H1 (cell line): ENCODE measurements around the gene PLPPR3. TPM values are rescaled to one million over a fixed set of nuclear protein-coding genes. Genes with fewer than 3 reads are reported as not detected.
A peak's percentile ranks its signal among the peaks of the same experiment; 100 is the strongest.
"Not testable (repeated sequence)": the region's sequence is repeated elsewhere in the genome, so short reads cannot be mapped to it uniquely, and the experiment has no call there.

ENCODE experiments used
- CTCF ChIA-PET: fragments of 300-600 bp; sonication (Branson Sonifier 250); formaldehyde crosslinking; loops from one replicate; lab custom pipeline; 2021; ENCODE audit not compliant: partially characterized antibody; lab: Charles Lee
- POLR2A ChIA-PET: fragments of 300-600 bp; sonication (Branson Sonifier 250); formaldehyde crosslinking; loops from one replicate; lab custom pipeline; 2021; ENCODE audit warnings: inconsistent platforms; ENCODE audit not compliant: partially characterized antibody; lab: Charles Lee
- DNase-seq, 2 experiments: peaks; one replicate each; pipeline versions ENCODE4 v3.0.0 to v3.0.0-alpha.2; 2010 to 2022; ENCODE audit warnings: low spot score in 2 of 2, low read depth in 1 of 2, mixed read lengths in 1 of 2
- FAIRE-seq: peaks from 2 replicates; lab custom pipeline; 2011; peaks lifted over from hg19 to GRCh38; lab: Jason Lieb, UNC
- H2AFZ ChIP-seq: 2 replicates; pipeline ENCODE4 v1.8.1; 2012; ENCODE audit warnings: low read length, inconsistent platforms
- H2AK5ac ChIP-seq: 2 replicates; pipeline ENCODE4 v1.6.1; 2013; ENCODE audit warnings: low read depth, low read length
- H2BK120ac ChIP-seq: replicated peaks from 2 replicates; pipeline ENCODE3; 2013; ENCODE audit warnings: low read depth, low read length, inconsistent platforms
- H2BK12ac ChIP-seq: 2 replicates; pipeline ENCODE4 v1.6.1; 2013; ENCODE audit warnings: low read depth, low read length
- H2BK15ac ChIP-seq: 2 replicates; pipeline ENCODE4 v1.6.1; 2013; ENCODE audit warnings: low read length
- H2BK20ac ChIP-seq: 2 replicates; pipeline ENCODE4 v1.6.1; 2013; ENCODE audit warnings: low read length
- H2BK5ac ChIP-seq: 2 replicates; pipeline ENCODE4 v1.6.1; 2013; ENCODE audit warnings: low read depth, low read length
- H3K14ac ChIP-seq: 2 replicates; pipeline ENCODE4 v1.6.1; 2013; ENCODE audit warnings: inconsistent platforms; ENCODE audit not compliant: insufficient read length
- H3K18ac ChIP-seq: 2 replicates; pipeline ENCODE4 v1.6.1; 2013; ENCODE audit warnings: low read length; ENCODE audit errors: extremely low read depth
- H3K23ac ChIP-seq: 2 replicates; pipeline ENCODE4 v1.6.1; 2013; ENCODE audit warnings: inconsistent platforms; ENCODE audit not compliant: insufficient read length
- H3K23me2 ChIP-seq: 2 replicates; pipeline ENCODE4 v1.6.1; 2013; ENCODE audit warnings: low read depth, low read length
- H3K27ac ChIP-seq: 2 replicates; pipeline ENCODE4 v1.6.1; 2011; ENCODE audit warnings: low read depth, low read length, inconsistent platforms
- H3K27me3 ChIP-seq, 4 experiments: replicated peaks in 1 of 4; 1 replicate in 1 of 4; 2 replicates in 3 of 4; pipeline versions ENCODE4 v1.6.1 to v1.8.1; 2011 to 2013; ENCODE audit warnings: low read length in 3 of 4, mild to moderate bottlenecking in 3 of 4, inconsistent platforms in 2 of 4, mixed read lengths in 2 of 4, moderate library complexity in 1 of 4; ENCODE audit not compliant: control insufficient read depth in 3 of 4, insufficient read depth in 3 of 4; ENCODE audit errors: extremely low read depth in 1 of 4
- H3K36me3 ChIP-seq, 4 experiments: 2 replicates each; pipeline versions ENCODE4 v1.6.1 to v1.8.1; 2011 to 2013; ENCODE audit warnings: mild to moderate bottlenecking in 4 of 4, low read length in 3 of 4, moderate library complexity in 2 of 4, control low read depth in 1 of 4, inconsistent platforms in 1 of 4; ENCODE audit not compliant: insufficient read depth in 4 of 4, control insufficient read depth in 2 of 4
- H3K4ac ChIP-seq: replicated peaks from 2 replicates; pipeline ENCODE3; 2013; ENCODE audit warnings: low read length, low read depth, mixed read lengths, inconsistent platforms; ENCODE audit not compliant: insufficient read length
- H3K4me1 ChIP-seq, 4 experiments: replicated peaks in 1 of 4; 1 replicate in 1 of 4; 2 replicates in 3 of 4; pipeline versions ENCODE4 v1.6.1 to v1.8.1; 2011 to 2013; ENCODE audit warnings: low read length in 3 of 4, inconsistent platforms in 2 of 4, mixed read lengths in 1 of 4; ENCODE audit not compliant: insufficient read depth in 4 of 4, control insufficient read depth in 3 of 4
- H3K4me2 ChIP-seq, 2 experiments: 2 replicates each; pipeline versions ENCODE4 v1.6.1 to v1.8.1; 2011 to 2013; ENCODE audit warnings: low read depth in 2 of 2, low read length in 2 of 2, control low read depth in 1 of 2, inconsistent platforms in 1 of 2, mild to moderate bottlenecking in 1 of 2; ENCODE audit not compliant: insufficient read depth in 1 of 2
- H3K4me3 ChIP-seq, 4 experiments: fragments of 200-600, 300-600 bp in 1 of 4; sonication (generic), shearing (Covaris generic), sonication (Bioruptor Twin) in 1 of 4; 2 replicates each; pipeline versions ENCODE4 v1.5.1 to v1.8.1; 2011 to 2016; ENCODE audit warnings: low read length in 4 of 4, low read depth in 3 of 4, control low read depth in 2 of 4, inconsistent platforms in 2 of 4, mild to moderate bottlenecking in 2 of 4, mixed read lengths in 1 of 4, moderate library complexity in 1 of 4; ENCODE audit not compliant: insufficient read depth in 2 of 4; ENCODE audit errors: extremely low read depth in 1 of 4
- H3K56ac ChIP-seq: replicated peaks from 2 replicates; pipeline ENCODE3; 2013; ENCODE audit warnings: low read depth, mild to moderate bottlenecking, mixed read lengths, low read length, inconsistent platforms; ENCODE audit not compliant: insufficient read length
- H3K79me1 ChIP-seq: 2 replicates; pipeline ENCODE4 v1.6.1; 2013; ENCODE audit warnings: low read depth, low read length, control low read depth
- H3K79me2 ChIP-seq, 2 experiments: 2 replicates each; pipeline versions ENCODE4 v1.6.1 to v1.8.1; 2012 to 2013; ENCODE audit warnings: low read length in 2 of 2, mild to moderate bottlenecking in 2 of 2, inconsistent platforms in 1 of 2; ENCODE audit not compliant: insufficient read depth in 2 of 2, control insufficient read depth in 1 of 2
- H3K9ac ChIP-seq, 4 experiments: replicated peaks in 1 of 4; 1 replicate in 1 of 4; 2 replicates in 3 of 4; pipeline versions ENCODE4 v1.6.1 to v1.8.1; 2011 to 2013; ENCODE audit warnings: low read depth in 3 of 4, low read length in 3 of 4, control low read depth in 2 of 4, mild to moderate bottlenecking in 2 of 4, moderate library complexity in 2 of 4, inconsistent platforms in 1 of 4; ENCODE audit errors: extremely low read depth in 1 of 4
- H3K9me3 ChIP-seq, 2 experiments: 2 replicates each; pipeline versions ENCODE4 v1.6.1 to v1.8.1; 2012 to 2013; ENCODE audit warnings: mild to moderate bottlenecking in 2 of 2, moderate library complexity in 2 of 2, control low read depth in 1 of 2, inconsistent platforms in 1 of 2, low read depth in 1 of 2, low read length in 1 of 2, mixed read lengths in 1 of 2; ENCODE audit not compliant: insufficient read depth in 2 of 2
- H4K20me1 ChIP-seq, 2 experiments: replicated peaks in 1 of 2; 2 replicates each; pipeline versions ENCODE3 to v1.8.1; 2011 to 2013; ENCODE audit warnings: inconsistent platforms in 2 of 2, low read length in 2 of 2, mild to moderate bottlenecking in 1 of 2; ENCODE audit not compliant: insufficient read depth in 2 of 2, control insufficient read depth in 1 of 2
- H4K5ac ChIP-seq: 2 replicates; pipeline ENCODE4 v1.6.1; 2013; ENCODE audit warnings: low read length, low read depth, mixed read lengths, inconsistent platforms; ENCODE audit not compliant: insufficient read length
- H4K8ac ChIP-seq: 2 replicates; pipeline ENCODE4 v1.8.0; 2013; ENCODE audit warnings: mild to moderate bottlenecking, moderate library complexity, low read length, inconsistent platforms; ENCODE audit not compliant: insufficient read depth; ENCODE audit errors: extremely low read depth
- H4K91ac ChIP-seq: replicated peaks from 2 replicates; pipeline ENCODE3; 2013; ENCODE audit warnings: low read length, mixed read lengths, inconsistent platforms; ENCODE audit not compliant: insufficient read length
- WGBS, 2 experiments: shearing (Covaris generic) in 1 of 2; methylation state at CpG; one replicate each; pipeline versions ENCODE4 v1.1.6 to v1.1.7; 2013 to 2015; ENCODE audit warnings: low lambda C conversion rate in 2 of 2, mixed read lengths in 2 of 2, inconsistent platforms in 1 of 2, low coverage in 1 of 2, missing lambda C conversion rate in 1 of 2; ENCODE audit not compliant: insufficient replicate concordance in 2 of 2, insufficient coverage in 1 of 2, insufficient read length in 1 of 2; ENCODE audit errors: extremely low coverage in 1 of 2, missing lambda C conversion rate in 1 of 2; 5-methylcytosine and 5-hydroxymethylcytosine counted together
- polyA plus RNA-seq, 7 experiments: library from polyadenylated mRNA; depleted of rRNA in 3 of 7; stranded (reverse) in 5 of 7; unstranded in 2 of 7; fragments of >200 nt in 5 of 7; fragments of 200-250 nt in 2 of 7; gene quantifications; 1 replicate in 5 of 7; 2 replicates in 1 of 7; 4 replicates in 1 of 7; pipeline versions ENCODE4 v1.2.1 to v1.2.3, GENCODE V29; 2011 to 2013; ENCODE audit warnings: missing spikeins in 2 of 7, mixed read lengths in 2 of 7
- total RNA-seq: library from RNA; stranded (reverse); fragmentation: NEBNext Ultra II Directional; extraction: Animal tissue kit (Norgen Biotek cat#: 25700); gene quantifications from 2 replicates; pipeline ENCODE4 v1.2.1, GENCODE V29; 2021

The PLPPR3 gene
- total and polyA plus RNA-seq, 2 of the 8 experiments (the other 6 are each of a cell fraction or from before 2014, with no cell fraction given), result 71.7 to 76.4 TPM

DNA sequence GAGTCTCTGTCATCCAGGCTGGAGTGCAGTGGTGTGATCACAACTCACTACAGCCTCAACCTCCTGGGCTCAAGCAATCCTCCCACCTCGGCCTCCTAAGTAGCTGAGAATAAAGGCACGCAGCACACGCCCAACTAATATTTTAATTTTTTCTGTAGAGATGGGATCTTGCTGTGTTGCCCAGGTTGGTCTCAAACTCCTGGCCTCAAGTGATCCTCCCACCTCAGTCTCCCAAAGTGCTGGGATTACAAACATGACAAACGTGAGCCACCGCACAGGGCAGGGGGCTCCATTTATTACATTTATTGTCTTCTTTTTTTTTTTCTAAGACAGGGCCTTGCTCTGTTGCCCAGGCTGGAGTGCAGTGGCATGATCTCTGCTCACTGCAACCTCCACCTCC lies 1.5 kb downstream of the PLPPR3 start:
- H2AFZ ChIP-seq, DNase-seq, H3K18ac ChIP-seq, H3K14ac ChIP-seq, H3K4ac ChIP-seq, H3K9me3 ChIP-seq, H2BK20ac ChIP-seq, H2BK15ac ChIP-seq, H3K36me3 ChIP-seq, H3K23ac ChIP-seq, FAIRE-seq, H2BK12ac ChIP-seq, H3K79me1 ChIP-seq, H4K8ac ChIP-seq, H3K27ac ChIP-seq, H2BK5ac ChIP-seq, H3K9ac ChIP-seq, H3K4me1 ChIP-seq, H3K56ac ChIP-seq, H4K91ac ChIP-seq, H4K5ac ChIP-seq, H2BK120ac ChIP-seq, H2AK5ac ChIP-seq, H3K27me3 ChIP-seq: not testable (repeated sequence)
- peak overlapping the region in 1 of 2 experiments; percentile 29; a peak in 1 of 4 replicates for H3K4me2 ChIP-seq
- peaks cover 0 to 11% of the 10 kb centered on the region in 2 experiments for H4K20me1 ChIP-seq
- WGBS, 2 experiments, result 87% methylated on average over 5 of the region's 5 CpGs; no CpG with 5 or more reads in 1 of the 2 experiments
- H3K4me3 ChIP-seq, result 0 out of 8 replicates have a peak overlapping the region, but pooled peaks of 1 of the 4 experiments have one; percentile 95
- H3K79me2 ChIP-seq, result peaks cover 0 to 13% of the 10 kb centered on the region in 2 experiments; a peak in 1 of 4 replicates
- peaks cover 15% of the 10 kb centered on the region; the same call in 1 of the 2 replicates for H3K23me2 ChIP-seq
- ChIA-PET CTCF (interaction anchor here (0.6 kb wide), 1 partner anchor 36 kb away, joined by 6 read pairs; no protein-coding TSS in a partner anchor), POLR2A (interaction anchor here (1.3 to 12.0 kb wide), 4 partner anchors 8 to 29 kb away, joined by 3 to 277 read pairs (median 4); partner anchors contain the start of gene PTBP1)
